Measurements from ENCODE around the gene NSD2. TPM values are rescaled to one million over a fixed set of nuclear protein-coding genes. Genes with fewer than 3 reads are reported as not detected.

NSD2 gene
- total RNA-seq, 1 experiment from 2014 or later = 136 TPM

DNA sequence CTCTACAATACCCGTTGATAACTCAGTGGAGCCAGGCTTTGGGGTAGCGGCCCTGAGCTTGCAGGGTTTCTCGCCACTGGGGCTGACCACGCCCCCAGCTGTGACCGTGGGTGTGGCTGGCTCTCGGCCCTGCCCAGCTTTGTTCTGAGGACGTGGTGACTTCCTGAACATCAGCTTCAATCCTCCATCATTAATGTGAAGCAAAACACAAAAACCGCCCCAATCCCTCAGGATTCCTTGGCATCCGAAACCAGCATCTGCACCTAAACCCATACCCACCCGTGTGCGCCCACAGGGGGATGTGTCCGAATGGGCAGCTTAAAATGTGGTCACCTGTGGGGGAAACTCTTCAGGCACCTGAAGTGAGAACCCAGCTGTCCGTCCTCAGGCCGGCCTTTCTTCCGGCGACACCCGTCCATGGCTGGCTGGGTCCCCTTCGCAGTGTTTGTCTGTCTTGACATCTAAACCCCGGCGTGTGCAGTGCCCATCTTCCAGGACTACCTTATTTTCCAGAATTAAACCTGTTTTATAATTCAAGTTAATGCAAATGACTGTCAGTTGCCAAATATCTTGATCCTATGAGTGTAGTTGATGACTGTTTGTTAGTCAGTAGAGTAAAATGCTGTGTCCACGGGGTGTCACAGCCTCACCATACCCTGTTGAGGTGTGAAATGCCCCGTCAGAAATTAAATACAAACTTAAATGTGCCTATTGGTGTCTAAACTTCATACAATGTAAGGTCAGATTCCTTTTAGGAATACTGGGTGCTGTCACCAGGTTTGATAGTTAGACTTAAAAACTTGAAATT, 110.3 kb downstream of the NSD2 start:
- H3K9me3 ChIP-seq (ENCODE audit: control insufficient read depth, low read depth, low read length) = no peaks in the 10 kb centered on the region
- H4K20me1 ChIP-seq (ENCODE audit: control insufficient read depth, insufficient read depth, insufficient read length) = no peaks in the 10 kb centered on the region
- H2BK15ac ChIP-seq (ENCODE audit: low read depth, low read length) = no peak overlapping the region
- Mint-ChIP-seq H3K36me3 (ENCODE audit: insufficient read depth in 1 of 3, low read depth in 3 of 3) (peaks cover 15 to 72% (median 57%) of the 10 kb centered on the region in 3 experiments; a peak in 6 of 7 replicates), H3K9me3 (no peaks in the 10 kb centered on the region), H3K27ac (peak overlapping the region in 1 of 3 experiments; percentile 56; a peak in 1 of 7 replicates), H3K4me3 (no peak overlapping the region), H3K27me3 (ENCODE audit: low read depth) (no peaks in the 10 kb centered on the region), H3K4me1 (peaks cover 0 to 9% of the 10 kb centered on the region in 2 experiments; a peak in 2 of 4 replicates)
- no peaks in the 10 kb centered on the region for H3K27me3 ChIP-seq (ENCODE audit: insufficient read depth, low read length)
- H2BK120ac ChIP-seq (ENCODE audit: low read depth, low read length, poor library complexity, severe bottlenecking) = no peak overlapping the region
- H2BK12ac ChIP-seq (ENCODE audit: insufficient read length, low read depth, low read length) = no peak overlapping the region
- no peak overlapping the region for H3K4ac ChIP-seq (ENCODE audit: low read depth, low read length)
- no peaks in the 10 kb centered on the region for H3K79me1 ChIP-seq (ENCODE audit: insufficient read depth, low read depth, low read length, poor library complexity, severe bottlenecking)
- peak; percentile 73 for DNase-seq
- H3K4me2 ChIP-seq (ENCODE audit: insufficient read depth, insufficient read length, low read length) = no peak overlapping the region
- H3T11ph ChIP-seq (ENCODE audit: low read length) = no peak overlapping the region
- no peak overlapping the region for H3K23ac ChIP-seq (ENCODE audit: insufficient read length, low read depth, low read length)
- H2BK20ac ChIP-seq (ENCODE audit: low read depth, low read length, poor library complexity, severe bottlenecking) = no peak overlapping the region
- no peak overlapping the region for H3K9ac ChIP-seq (ENCODE audit: extremely low read depth, insufficient read length, low read length)
- TF ChIP-seq, protein P1, sequence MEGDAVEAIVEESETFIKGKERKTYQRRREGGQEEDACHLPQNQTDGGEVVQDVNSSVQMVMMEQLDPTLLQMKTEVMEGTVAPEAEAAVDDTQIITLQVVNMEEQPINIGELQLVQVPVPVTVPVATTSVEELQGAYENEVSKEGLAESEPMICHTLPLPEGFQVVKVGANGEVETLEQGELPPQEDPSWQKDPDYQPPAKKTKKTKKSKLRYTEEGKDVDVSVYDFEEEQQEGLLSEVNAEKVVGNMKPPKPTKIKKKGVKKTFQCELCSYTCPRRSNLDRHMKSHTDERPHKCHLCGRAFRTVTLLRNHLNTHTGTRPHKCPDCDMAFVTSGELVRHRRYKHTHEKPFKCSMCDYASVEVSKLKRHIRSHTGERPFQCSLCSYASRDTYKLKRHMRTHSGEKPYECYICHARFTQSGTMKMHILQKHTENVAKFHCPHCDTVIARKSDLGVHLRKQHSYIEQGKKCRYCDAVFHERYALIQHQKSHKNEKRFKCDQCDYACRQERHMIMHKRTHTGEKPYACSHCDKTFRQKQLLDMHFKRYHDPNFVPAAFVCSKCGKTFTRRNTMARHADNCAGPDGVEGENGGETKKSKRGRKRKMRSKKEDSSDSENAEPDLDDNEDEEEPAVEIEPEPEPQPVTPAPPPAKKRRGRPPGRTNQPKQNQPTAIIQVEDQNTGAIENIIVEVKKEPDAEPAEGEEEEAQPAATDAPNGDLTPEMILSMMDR (conservative IDR thresholded peaks at IDR 0.05) = no peak
- no peak overlapping the region for H2BK5ac ChIP-seq (ENCODE audit: insufficient read length, low read length)
- H3K18ac ChIP-seq (ENCODE audit: insufficient read length, low read depth, low read length) = no peak overlapping the region
- no peak overlapping the region for H4K91ac ChIP-seq (ENCODE audit: insufficient read length, low read depth, low read length)
- H4K5ac ChIP-seq (ENCODE audit: insufficient read length, low read depth, low read length) = no peak overlapping the region
- H3K23me2 ChIP-seq (ENCODE audit: insufficient read length, low read depth, low read length, poor library complexity, severe bottlenecking) = no peaks in the 10 kb centered on the region
- WGBS (ENCODE audit: extremely low coverage, insufficient read length, low lambda C conversion rate) = no CpG with 5 or more reads among the region's 22 CpGs
- H3K27ac ChIP-seq (ENCODE audit: insufficient read length, low read depth, low read length) = no peak overlapping the region
- H3K56ac ChIP-seq (ENCODE audit: insufficient read length, low read depth, low read length) = no peak overlapping the region
- H3K14ac ChIP-seq (ENCODE audit: insufficient read depth, low read length) = no peak overlapping the region
- H2AFZ ChIP-seq (ENCODE audit: low read length) = no peak overlapping the region
- H3K4me1 ChIP-seq (ENCODE audit: insufficient read depth, low read length) = no peaks in the 10 kb centered on the region
- H2AK5ac ChIP-seq (ENCODE audit: insufficient read length, low read length) = no peak overlapping the region
- no peaks in the 10 kb centered on the region for H3K79me2 ChIP-seq (ENCODE audit: insufficient read depth, low read length)
- H4K8ac ChIP-seq (replicated peaks; ENCODE audit: insufficient read length, low read depth, low read length) = no peak overlapping the region

Data from H9 (cell line).